NCI-H446 (cell line): ENCODE data around the gene GALNT18.
"Not testable (repeated sequence)": the region's sequence is repeated elsewhere in the genome, so short reads cannot be mapped to it uniquely, and the experiment has no call there.

Experiments
- DNase-seq, 2 experiments: peaks; one replicate each; lab custom pipeline; 2025; lab: John Stamatoyannopoulos, UW

The GALNT18 gene

GRCh38 chr11:11389238-11389637 lies 232.6 kb downstream of the GALNT18 start:
- no peak for DNase-seq

GRCh38 chr11:11387622-11388305 lies 234.0 kb downstream of the GALNT18 start:
- DNase-seq, result no peak

GRCh38 chr11:11387207-11387606 lies 234.6 kb downstream of the GALNT18 start:
- DNase-seq, result no peak

GRCh38 chr11:11384829-11385228 lies 237.0 kb downstream of the GALNT18 start:
- DNase-seq, result no peak

GRCh38 chr11:11383995-11384394 lies 237.8 kb downstream of the GALNT18 start:
- DNase-seq, result no peak

DNA sequence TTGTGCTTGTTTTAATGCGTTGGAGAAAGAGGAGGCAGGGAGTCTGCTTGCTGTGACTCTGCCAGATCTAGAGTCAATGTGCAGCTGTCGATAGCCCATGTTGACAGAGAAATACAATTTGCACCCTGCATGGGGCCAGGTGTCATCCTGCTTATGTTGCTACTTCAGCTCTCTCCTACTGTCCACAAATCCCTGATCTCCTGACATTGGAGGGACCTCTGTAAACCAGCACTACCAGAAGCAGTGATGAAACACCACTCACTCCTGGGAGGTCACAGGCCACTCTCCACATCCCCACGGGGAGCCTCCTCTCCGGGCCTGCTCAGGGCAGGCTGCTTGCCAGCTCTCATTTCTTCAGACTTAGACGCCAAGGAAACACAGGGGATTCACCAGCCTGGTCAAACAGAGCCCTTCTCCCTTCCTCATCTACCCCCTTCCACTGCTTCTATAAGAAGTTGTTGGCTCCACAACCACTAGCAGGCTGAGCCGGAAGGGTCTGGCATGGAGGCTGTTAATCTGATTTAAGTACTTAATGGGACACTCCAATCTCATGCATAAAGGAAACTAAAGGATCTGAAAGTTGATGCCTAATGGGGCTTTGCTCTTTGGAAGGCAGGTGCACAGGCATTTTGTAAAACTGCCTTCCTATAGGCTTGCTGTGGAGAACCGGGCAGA lies 238.8 kb downstream of the GALNT18 start:
- peak in 1 of 2 experiments; percentile 48 for DNase-seq

DNA sequence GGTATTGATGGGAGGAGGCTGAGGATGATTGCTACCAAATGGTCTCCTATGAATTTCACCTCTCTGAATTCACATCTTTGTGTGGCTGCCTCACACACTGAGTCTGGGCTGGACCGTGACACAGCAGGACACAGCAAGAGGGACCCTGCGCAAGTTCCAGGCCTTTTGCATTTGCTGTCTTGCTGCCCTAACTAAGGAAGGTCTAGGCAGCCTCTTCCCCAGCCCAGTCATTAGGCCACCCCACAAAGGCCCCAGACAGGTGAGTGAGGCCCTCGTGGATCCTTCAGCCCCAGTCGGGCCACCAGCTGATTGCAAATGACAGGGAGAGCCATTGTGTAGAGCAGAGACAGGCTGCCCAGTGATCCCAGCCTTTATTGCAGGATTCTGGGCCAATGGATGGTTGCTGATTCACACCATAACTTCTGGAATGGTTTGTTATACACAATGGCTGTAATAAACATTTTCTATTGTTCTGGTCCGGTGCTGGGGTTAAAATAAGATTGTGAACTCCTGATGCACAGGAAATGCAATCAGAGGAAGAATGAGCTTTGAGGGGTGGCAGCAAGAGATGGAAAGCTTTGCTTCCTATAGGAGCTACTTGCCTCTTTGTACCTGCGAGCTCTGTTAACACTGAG lies 240.2 kb downstream of the GALNT18 start:
- DNase-seq, result no peak

- DNase-seq, result no peak
Observed at GRCh38 chr11:11380883-11381282, 240.9 kb downstream of the GALNT18 start.

DNA sequence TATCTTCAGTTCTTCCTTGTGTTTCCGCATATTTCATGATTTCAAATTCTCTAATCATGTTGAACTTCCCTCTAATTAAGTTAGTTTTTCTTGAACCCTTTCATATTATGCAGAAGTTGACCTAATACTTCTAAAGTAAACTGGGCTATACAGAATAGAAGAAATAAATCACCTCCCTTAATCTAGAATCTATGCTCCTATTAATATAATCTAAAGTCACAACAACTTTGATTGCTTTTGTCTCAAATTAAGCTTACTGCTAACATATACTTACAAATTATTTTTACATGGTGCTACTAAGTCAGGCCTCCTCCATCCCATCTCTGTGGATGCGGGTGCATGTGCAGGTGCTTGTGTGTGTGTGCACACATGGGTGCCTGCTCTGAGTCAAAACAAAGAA lies 241.5 kb downstream of the GALNT18 start:
- no peak for DNase-seq

DNA sequence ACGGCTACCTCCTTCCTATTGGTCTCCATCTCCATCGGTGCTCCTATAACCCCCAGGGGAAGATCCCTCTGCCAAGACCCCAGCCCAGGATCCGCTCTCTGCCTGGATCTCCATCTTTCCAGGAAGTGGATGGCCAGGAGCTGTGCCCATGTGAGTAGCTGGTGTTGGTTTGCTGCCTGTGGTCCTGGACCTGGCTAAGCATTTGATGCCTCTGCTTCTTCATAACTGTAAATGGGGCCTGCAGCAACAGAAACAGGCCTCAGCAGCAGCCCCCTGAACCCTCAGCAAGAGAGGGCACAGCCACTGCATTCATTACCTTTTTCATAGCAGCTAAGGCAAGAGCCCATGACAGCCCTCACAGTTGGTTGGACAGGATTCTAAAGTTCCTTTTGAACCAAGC lies 242.1 kb downstream of the GALNT18 start:
- DNase-seq, result no peak

DNA sequence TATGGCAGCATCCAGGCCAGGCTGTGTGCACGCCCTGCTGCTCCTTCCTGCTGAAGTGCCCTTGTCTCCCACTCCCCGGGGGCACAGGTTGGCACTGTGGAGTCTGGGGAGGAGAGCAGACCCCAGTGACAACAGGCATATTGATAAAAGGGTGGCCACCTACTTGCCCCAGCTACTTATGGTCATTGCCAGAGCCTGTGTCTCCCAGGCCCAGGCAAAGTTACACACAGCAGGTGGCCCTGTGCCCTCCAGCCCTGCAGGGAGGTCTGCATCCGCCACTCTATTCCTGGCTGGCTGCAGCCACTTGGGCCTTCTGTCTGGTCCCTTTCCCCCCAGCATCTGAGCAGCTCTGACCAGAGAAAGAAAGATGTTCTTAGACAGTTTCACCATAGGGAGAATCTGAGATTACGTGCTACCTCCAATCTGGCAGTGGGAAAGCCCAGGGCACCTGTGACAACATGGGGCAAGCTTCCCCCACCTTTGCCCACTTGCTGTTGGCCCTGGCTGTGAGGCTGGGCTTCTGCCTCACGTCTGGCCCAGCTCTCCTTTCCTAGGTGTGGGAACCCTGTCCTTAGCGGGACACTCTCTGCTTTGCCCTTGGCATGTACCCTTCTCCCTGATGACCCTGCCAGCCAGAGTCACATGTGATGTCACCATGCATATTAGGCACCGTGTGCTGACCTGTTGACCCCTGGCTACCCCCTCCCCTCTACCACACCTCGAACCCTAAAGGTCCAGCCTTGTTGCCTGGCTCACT lies 243.4 kb downstream of the GALNT18 start:
- DNase-seq, result no peak

DNA sequence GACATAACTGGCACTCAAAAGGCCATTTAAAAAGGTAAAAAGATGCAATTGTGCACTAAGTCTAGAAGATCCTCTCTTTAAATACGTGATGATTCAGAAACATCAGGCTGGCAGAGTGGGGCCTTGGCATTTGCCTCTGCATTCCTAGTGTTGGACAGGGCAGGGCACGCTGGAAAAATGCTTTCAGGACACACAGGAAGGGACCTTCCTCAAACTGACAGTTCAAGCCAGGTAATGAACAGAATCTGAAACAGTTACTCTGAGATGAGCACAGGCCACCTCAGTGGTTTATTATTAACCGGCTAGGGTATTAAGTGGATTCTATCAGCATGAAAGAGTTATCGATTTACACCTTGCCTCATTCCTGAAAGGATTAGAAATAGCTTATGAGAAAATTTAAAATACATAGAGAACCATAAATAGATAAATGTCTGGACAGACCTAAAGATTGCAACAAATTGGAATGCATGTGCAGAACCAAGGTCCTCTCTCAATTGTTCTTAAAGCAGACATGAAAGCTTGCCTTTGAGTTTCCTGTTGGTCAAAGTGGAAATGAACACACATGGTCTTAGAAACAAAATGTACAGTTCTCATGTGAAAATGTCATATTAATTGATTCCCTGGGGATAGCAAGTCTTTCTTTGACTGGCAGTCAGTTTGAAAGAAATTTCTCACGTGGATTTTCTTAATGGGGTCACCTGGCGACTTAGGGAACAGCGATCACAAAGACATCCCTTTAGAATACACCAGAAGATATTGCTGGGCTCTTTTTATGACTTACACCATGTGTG lies 247.3 kb downstream of the GALNT18 start:
- no peak for DNase-seq

GRCh38 chr11:11373934-11374333 lies 247.9 kb downstream of the GALNT18 start:
- DNase-seq, result no peak

GRCh38 chr11:11372461-11372860 lies 249.3 kb downstream of the GALNT18 start:
- no peak for DNase-seq

GRCh38 chr11:11370962-11371303 lies 250.9 kb downstream of the GALNT18 start:
- DNase-seq, result no peak

- DNase-seq, result no peak
Observed at GRCh38 chr11:11370255-11370961, 251.4 kb downstream of the GALNT18 start.

DNA sequence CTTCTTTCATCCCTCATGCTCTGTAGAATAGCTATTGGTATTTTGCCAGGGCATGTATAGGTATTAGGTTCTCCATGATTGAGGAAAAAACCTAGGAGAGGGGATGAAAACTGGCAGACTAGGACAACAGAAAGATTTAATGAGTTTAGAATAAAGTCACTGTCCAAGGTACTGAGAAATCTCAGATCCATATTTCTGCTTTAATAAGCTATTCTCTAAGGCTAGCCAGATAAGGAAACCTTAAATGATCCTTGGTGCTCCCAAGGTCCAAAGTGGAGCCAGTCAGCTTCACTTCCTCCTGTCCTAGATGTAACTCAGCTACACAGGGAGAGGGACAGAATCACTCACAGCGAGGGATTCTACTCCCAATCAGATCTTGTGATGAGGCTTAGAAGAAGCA lies 255.0 kb downstream of the GALNT18 start:
- no peak for DNase-seq

DNA sequence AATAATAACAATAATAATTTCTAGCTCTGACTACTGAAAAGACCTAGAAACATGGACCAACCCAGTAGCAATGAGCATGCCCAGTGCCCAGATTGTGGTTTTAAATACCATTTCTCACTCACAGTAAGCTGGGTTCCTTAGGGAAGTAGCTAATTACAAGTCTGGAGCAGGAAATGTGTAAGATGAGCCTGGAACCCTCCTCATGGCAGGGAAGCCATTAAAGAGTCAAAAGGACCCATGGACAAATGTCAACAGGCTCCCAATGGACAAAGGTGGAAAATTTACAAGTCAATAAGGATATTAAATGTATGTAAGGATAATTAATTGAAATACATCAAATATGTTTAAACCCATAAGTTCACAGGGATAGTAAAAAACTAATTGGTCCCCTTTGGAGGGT lies 258.1 kb downstream of the GALNT18 start:
- no peak for DNase-seq

- no peak for DNase-seq
Observed at GRCh38 chr11:11359611-11360010, 262.2 kb downstream of the GALNT18 start.

DNA sequence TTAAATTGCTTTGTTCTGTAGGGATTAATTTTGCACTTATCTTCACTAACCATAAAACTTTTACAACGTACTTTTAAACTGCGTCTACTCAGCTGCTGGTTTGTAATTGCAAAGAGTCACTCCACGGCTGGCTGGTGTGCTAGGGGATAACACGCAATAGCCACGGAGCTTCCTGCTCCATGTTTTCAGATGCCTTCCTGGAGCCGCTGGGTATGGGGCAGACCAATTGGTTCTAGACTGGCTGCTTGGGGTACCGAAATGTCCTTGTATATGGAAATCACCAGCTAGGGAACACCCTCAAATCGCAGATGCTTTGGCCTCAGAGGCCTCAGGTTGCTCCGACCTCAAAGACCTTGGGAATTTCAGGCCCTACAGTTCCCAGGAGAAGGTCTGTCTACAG lies 265.0 kb downstream of the GALNT18 start:
- no peak for DNase-seq

DNA sequence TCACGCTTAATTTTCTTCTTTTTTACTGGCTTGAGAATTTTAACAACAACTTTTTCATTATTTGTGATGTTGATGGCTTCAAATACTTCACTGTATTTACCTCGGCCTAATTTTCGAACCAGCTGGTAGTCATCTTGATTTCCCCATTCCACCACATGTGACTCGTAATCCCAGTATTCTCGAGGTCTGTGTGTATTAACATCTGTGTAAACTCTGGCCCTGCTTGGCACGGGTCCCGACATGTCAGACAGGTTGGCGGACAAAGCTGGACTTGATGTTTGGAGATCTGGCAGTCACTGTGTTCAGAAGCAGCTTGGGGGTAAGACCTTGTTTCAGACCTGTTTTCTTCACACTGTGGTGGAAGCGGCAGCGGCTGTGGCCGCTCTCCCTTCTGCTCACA lies 268.9 kb downstream of the GALNT18 start, which contains the start of gene CSNK2A3:
Gene CSNK2A3, minus strand, starts transcription at position 373 of the 400 bp plus-strand sequence. Its CDS starts 131 bp downstream, at position 242.
- DNase-seq, result not testable (repeated sequence)
